T-helper 17 cell (primary cell): ENCODE data around the gene IL2RG. TPM values are rescaled to one million over a fixed set of nuclear protein-coding genes. Genes with fewer than 3 reads are reported as not detected.
A peak's percentile ranks its signal among the peaks of the same experiment; 100 is the strongest.

Experiments
- ATAC-seq: fragments of 150-1000 bp; cut with Tn5 transposase; 2 replicates; pipeline ENCODE4 v1.10.0; 2021; ENCODE audit warnings: mild to moderate bottlenecking, moderate library complexity
- DNase-seq, 3 donors: peaks; one replicate each; pipeline versions ENCODE4 v3.0.0 to v3.0.0-alpha.2; 2020 to 2021
- H3K9me3 ChIP-seq: one replicate; pipeline ENCODE4 v1.7.0; 2013; ENCODE audit warnings: low read length, mild to moderate bottlenecking; ENCODE audit not compliant: control insufficient read depth, poor library complexity, severe bottlenecking
- H3K27ac Mint-ChIP-seq: one replicate; pipeline ENCODE4 v1.8.0; 2022; ENCODE audit warnings: mild to moderate bottlenecking, moderate library complexity, mixed read lengths
- H3K27me3 Mint-ChIP-seq: one replicate; pipeline ENCODE4 v1.8.0; 2022; ENCODE audit warnings: mixed read lengths
- H3K36me3 Mint-ChIP-seq: one replicate; pipeline ENCODE4 v1.8.0; 2022; ENCODE audit warnings: low read depth, mixed read lengths
- H3K4me1 Mint-ChIP-seq: one replicate; pipeline ENCODE4 v1.8.0; 2022; ENCODE audit warnings: mild to moderate bottlenecking, mixed read lengths
- H3K4me3 Mint-ChIP-seq: one replicate; pipeline ENCODE4 v1.8.0; 2022; ENCODE audit warnings: mild to moderate bottlenecking, moderate library complexity, mixed read lengths
- total RNA-seq, 4 donors: library from RNA in 2 of 4; stranded (reverse) in 2 of 4; gene quantifications; one replicate each; pipeline ENCODE4 v1.2.3 and lab custom pipeline; 2022 to 2026

Gene IL2RG
- total RNA-seq, 2 donors from 2014 or later: 347 to 400 TPM

DNA sequence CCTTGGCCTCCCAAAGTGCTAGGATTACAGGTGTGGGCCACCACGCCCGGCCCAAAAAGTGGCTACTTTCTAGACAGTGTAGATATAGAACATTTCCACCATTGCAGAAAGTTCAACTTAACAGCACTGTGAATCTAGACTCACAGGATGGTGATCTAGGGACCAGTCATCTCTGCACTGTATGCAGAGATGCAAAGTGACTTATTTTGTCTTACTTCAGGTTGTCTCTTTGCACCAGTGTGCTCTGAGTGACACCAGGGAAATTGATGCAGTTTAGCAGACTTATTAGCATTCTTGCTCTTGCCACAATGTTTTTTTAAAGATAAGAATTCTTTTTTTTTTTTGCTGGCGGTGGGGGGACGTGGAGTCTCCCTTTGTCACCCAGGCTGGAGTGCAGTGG, 28.6 kb downstream of the IL2RG start:
- Mint-ChIP-seq H3K27ac (no peak overlapping the region), H3K27me3 (no peaks in the 10 kb centered on the region), H3K4me3 (no peak overlapping the region), H3K36me3 (no peaks in the 10 kb centered on the region), H3K4me1 (no peaks in the 10 kb centered on the region)
- no peaks in the 10 kb centered on the region for H3K9me3 ChIP-seq
- ATAC-seq (no peak), DNase-seq (no peak)

DNA sequence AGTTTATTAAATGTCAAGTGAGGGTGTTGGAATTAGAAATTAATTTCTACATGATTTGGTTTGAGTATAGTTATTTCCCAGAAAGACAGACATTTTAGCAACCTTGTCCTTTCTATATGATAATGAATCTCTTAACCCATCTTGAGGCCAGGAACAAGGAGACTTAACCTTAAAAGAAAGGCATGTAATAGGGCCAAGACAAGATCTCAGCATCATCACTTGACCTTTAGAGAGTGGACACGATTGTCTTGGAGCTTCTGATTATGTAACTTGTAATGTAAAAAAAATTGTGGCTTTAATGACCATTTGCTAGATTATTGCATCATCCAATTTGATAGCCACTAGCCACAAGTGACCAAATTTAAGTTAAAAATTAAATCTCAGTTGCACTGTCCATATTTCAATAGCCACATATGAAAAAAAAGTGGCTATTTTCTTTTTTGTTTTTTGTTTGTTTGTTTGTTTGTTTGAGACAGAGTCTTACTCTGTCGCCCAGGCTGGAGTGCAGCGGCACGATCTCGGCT, 29.2 kb downstream of the IL2RG start:
- Mint-ChIP-seq H3K4me1 (no peaks in the 10 kb centered on the region), H3K4me3 (no peak overlapping the region), H3K27me3 (no peaks in the 10 kb centered on the region), H3K36me3 (no peaks in the 10 kb centered on the region), H3K27ac (no peak overlapping the region)
- ATAC-seq (no peak), DNase-seq (no peak)
- no peaks in the 10 kb centered on the region for H3K9me3 ChIP-seq

DNA sequence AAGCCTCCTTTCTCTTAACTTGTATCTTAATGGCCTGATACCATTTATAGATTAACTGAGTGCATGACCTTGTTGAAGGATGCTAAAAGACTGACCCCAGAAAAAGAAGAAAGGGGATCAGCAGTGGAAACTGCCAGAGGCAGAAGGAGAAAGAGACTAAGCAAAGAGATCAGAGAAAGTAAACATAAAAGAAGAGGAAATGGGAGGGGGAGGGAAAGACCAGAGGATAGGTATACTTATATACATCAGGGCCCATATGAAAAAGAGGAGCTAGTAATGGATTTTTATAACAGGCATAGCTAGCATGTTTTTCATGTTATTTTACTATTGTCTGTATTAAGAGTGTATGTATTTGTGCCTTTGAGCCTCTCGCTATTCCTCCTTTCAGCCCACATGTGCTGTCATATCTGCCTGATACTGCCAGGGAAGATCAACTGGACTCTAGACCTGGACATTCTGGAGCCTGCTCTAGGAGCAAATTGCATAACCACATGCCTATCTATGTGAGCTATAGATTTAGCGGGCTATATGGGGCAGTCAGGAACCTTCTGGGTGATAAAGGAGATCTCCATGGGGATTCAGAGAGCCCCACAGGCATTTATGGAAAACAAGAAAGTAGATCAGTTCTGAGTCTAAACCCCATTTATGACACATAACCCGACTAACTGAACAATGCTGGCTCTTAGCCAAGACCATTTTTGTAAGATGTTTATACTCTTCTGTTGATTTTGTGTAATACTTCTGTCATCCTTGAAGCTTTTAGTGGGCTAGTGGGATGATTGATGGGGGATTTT, 29.9 kb downstream of the IL2RG start:
- H3K27ac Mint-ChIP-seq: no peak overlapping the region

DNA sequence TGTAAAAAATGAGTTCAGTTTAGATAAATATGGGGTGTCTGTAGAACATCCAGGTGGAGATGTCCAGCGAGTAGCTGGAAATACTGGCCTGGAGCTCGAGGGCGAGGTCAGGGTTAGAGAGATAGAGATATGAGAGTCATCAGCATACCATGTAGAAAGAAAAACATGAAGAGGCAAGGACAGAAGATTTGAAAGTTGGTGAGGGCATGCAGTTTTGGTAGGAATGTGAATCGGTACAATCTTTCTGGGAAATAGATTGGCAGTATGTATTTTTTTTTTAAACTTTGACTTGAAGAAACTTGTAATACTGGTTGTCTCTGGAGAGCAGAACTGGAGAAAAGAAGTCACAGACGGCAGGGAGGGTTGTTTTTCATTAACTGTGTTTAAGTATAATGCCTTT, 40.8 kb downstream of the IL2RG start:
- peaks cover 5% of the 10 kb centered on the region for H3K27me3 Mint-ChIP-seq
- H3K27ac Mint-ChIP-seq: no peak overlapping the region
- no peak overlapping the region for H3K4me3 Mint-ChIP-seq
- H3K9me3 ChIP-seq: no peaks in the 10 kb centered on the region
- DNase-seq (no peak), ATAC-seq (no peak)
- H3K36me3 Mint-ChIP-seq: peaks cover 3% of the 10 kb centered on the region
- H3K4me1 Mint-ChIP-seq: peaks cover 14% of the 10 kb centered on the region

More for the DNA sequence above, 29.9 kb downstream of the IL2RG start:
- DNase-seq (no peak), ATAC-seq (no peak)
- Mint-ChIP-seq H3K4me3 (no peak overlapping the region), H3K27me3 (no peaks in the 10 kb centered on the region), H3K36me3 (no peaks in the 10 kb centered on the region), H3K4me1 (no peaks in the 10 kb centered on the region)
- no peaks in the 10 kb centered on the region for H3K9me3 ChIP-seq

DNA sequence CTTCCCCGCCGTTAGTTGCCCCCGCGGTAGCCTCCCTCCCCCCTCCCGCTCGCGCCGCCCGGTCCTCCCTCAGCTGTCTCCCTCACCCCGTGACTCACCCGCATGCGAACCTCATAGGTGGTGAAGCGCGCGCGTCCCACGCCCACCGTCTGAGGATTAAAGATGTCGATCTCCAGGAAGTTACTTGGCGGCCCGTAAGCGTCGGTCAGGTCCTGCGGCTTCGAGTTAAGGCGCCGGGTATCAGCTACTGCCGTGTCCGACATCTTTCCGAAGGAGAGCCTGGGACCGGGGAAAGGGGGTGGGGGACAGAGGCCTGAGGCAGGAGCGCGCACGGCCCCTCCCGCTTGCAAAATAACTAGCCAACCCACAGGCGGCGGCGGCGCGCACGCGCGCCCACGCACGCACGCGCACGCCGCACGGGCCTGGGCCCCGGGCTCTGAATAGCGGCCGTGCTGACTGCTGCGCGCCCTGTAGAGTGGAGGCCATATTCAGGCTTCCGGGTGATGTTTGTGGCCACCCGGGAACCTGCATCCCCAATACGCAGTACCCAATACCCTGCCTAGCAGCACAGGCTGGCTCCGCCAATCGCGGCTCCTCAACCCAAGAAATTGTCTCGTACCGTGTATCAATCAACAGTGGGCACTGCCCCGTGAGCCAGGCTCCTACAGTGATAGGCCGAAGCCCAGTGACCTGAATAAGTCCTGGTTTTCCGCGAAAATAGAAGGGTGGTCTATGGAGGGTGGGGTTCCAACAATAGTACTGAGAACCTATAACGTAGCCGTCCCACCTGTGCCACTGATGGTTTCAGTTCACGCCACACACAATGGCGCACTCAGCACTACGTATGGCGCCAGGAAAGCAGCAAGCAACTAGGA, 43.1 kb downstream of the IL2RG start, which contains the start of gene SNX12:
TSS of gene SNX12 (minus strand) at position 291 of the 875 bp plus-strand sequence. CDS start at position 263, 28 bp downstream.
- H3K4me3 Mint-ChIP-seq: peak within 1 kb of the TSS; percentile 97
- ATAC-seq (peak; percentile 94), DNase-seq (peak; percentile 70 to 81 (median 76))
- peaks cover 3% of the 10 kb centered on the region for H3K36me3 Mint-ChIP-seq
- H3K9me3 ChIP-seq: no peaks in the 10 kb centered on the region
- H3K27ac Mint-ChIP-seq: peak within 1 kb of the TSS; percentile 92
- H3K4me1 Mint-ChIP-seq: peaks cover 22% of the 10 kb centered on the region
- H3K27me3 Mint-ChIP-seq: no peaks in the 10 kb centered on the region

DNA sequence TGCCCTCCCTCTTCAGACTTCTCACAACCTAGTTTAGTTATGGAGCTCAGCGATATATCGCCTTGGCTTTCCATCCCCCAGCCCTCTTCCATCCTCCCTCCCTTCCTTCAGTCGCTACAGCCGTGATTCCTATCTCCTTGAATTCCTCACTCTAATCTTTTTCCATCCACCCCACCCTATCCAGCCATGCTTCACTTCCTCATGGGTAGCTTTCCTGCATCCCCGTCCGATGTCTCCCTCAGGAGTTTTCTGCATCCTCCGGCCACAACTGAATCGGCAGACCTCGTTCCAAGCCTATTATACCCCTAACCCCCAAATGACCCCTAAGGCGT, 43.7 kb downstream of the IL2RG start:
- H3K36me3 Mint-ChIP-seq: peaks cover 3% of the 10 kb centered on the region
- H3K4me1 Mint-ChIP-seq: peaks cover 24% of the 10 kb centered on the region

DNA sequence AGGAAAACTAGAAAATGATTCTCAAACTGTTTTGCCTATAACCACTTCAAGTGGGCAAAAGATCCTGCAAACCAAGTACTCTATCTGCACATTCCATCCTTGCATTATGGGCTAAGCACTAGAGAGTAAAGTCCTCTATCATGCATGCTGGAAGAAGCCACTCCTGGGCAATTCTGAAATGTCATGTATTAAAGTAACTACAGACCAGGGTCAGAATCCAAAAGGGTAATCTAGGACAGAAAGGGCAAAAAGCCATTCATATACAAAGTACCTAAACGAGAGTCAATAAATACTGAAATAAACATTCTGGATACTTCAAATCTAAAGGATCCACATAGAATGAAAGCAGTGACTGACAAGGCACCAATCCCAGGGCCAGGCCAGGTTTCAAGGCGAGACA, 44.3 kb downstream of the IL2RG start:
- H3K36me3 Mint-ChIP-seq: peaks cover 3% of the 10 kb centered on the region
- H3K4me3 Mint-ChIP-seq: peak overlapping the region; percentile 97
- no peaks in the 10 kb centered on the region for H3K27me3 Mint-ChIP-seq
- H3K27ac Mint-ChIP-seq: peak overlapping the region; percentile 92
- no peak for DNase-seq
- no peak for ATAC-seq
- H3K4me1 Mint-ChIP-seq: peaks cover 25% of the 10 kb centered on the region
- no peaks in the 10 kb centered on the region for H3K9me3 ChIP-seq

More for the DNA sequence above, 43.7 kb downstream of the IL2RG start:
- H3K9me3 ChIP-seq: no peaks in the 10 kb centered on the region
- DNase-seq: no peak
- no peak for ATAC-seq
- H3K4me3 Mint-ChIP-seq: peak overlapping the region; percentile 97
- H3K27me3 Mint-ChIP-seq: no peaks in the 10 kb centered on the region
- peak overlapping the region; percentile 92 for H3K27ac Mint-ChIP-seq

DNA sequence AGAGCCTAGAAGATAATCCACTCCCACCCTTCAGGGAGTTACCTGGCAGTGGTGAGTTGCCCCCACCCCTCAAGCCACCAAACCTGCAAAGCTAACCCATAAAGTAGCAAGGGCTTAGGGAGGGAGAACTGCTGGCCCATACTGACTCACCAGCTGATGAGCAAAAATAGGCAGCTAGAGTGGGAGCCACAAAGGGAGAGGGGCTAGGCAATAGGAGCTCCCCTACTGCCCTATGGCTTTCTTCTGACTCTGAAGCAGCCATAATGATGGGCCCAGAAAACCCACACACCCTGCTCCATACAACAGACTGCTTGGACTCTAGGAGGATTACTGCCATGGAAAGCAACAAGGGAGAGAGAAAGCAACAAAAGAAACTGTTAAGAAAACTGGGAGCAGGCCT, 51.2 kb downstream of the IL2RG start:
- DNase-seq (no peak), ATAC-seq (no peak)
- Mint-ChIP-seq H3K36me3 (no peaks in the 10 kb centered on the region), H3K27ac (no peak overlapping the region), H3K4me3 (no peak overlapping the region), H3K4me1 (peaks cover 29% of the 10 kb centered on the region), H3K27me3 (no peaks in the 10 kb centered on the region)
- no peaks in the 10 kb centered on the region for H3K9me3 ChIP-seq

DNA sequence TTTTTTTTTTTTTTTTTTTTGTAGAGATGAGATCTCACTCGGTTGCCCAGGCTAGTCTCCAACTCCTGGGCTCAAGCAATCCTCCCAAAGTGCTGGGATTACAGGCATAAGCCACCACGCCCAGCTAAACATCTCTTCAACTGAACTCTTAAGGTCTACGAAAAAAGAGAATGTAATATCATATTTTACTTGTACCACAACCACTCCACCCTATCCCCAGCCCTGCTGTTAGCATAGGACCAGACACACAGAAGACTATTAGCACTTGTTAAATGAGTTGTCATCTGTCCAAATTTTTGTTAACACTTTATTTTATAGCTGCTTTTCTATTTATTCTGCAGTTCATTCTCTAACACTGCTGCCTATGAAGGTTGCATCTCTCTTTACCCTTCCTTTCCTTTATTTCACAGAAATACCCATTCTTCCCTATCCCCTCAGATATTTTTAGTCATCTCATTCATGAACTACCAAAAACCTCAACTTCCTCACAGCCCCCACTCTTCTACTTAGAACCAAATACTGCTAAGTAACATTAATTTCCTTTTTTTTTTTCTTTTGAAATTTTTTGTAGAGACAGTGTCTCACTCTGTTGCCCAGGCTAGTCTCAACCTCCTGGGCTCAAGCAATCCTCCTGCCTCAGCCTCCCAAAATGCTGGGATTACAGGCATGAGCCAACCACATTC, 53.4 kb downstream of the IL2RG start:
- Mint-ChIP-seq H3K4me1 (peaks cover 21% of the 10 kb centered on the region), H3K27ac (peak overlapping the region; percentile 85), H3K4me3 (peak overlapping the region; percentile 12), H3K36me3 (no peaks in the 10 kb centered on the region), H3K27me3 (no peaks in the 10 kb centered on the region)
- DNase-seq (no peak), ATAC-seq (no peak)
- no peaks in the 10 kb centered on the region for H3K9me3 ChIP-seq

Other genes starting within 250 kb of the IL2RG start
- gene TEX11, start 202.9 kb downstream of the IL2RG start, total RNA-seq: not detected
- gene SLC7A3, start 180.5 kb downstream of the IL2RG start, total RNA-seq: not detected
- gene SNX12, start 43.2 kb downstream of the IL2RG start, total RNA-seq: 10 to 100 TPM; 32.4 to 35.4 TPM
- gene FOXO4, start 15.7 kb downstream of the IL2RG start, total RNA-seq: 10 to 100 TPM; 23.4 to 40.1 TPM
- gene CXorf65, start 4.8 kb downstream of the IL2RG start, total RNA-seq: 10 to 100 TPM; 57.7 to 68.3 TPM
- 10 to 100 TPM; 66.2 to 79.2 TPM for gene MED12, start 7.0 kb upstream of the IL2RG start, total RNA-seq
- gene NLGN3, start 33.3 kb upstream of the IL2RG start, total RNA-seq: 1 to 10 TPM; 2.9 to 4.2 TPM
- not detected for gene GJB1, start 111.6 kb upstream of the IL2RG start, total RNA-seq
- 10 to 100 TPM; 15.2 to 18.1 TPM for gene ZMYM3, start 142.6 kb upstream of the IL2RG start, total RNA-seq
- gene NONO, start 172.1 kb upstream of the IL2RG start, total RNA-seq: 100 to 1,000 TPM; 404 to 406 TPM
- gene ITGB1BP2, start 190.2 kb upstream of the IL2RG start, total RNA-seq: 1 to 10 TPM; 1.6 to 2.4 TPM